H9 (cell line): Measurements from ENCODE around the gene ARL6IP6. TPM values are rescaled to one million over a fixed set of nuclear protein-coding genes. Genes with fewer than 3 reads are reported as not detected.
"Not testable (repeated sequence)": the region's sequence is repeated elsewhere in the genome, so short reads cannot be mapped to it uniquely, and the experiment has no call there.

ENCODE experiments used
- DNase-seq: peaks from one replicate; pipeline ENCODE4 v3.0.0-alpha.2; 2017
- H2AFZ ChIP-seq: one replicate; pipeline ENCODE4 v1.6.1; 2013; ENCODE audit warnings: mild to moderate bottlenecking, low read length, control low read depth, moderate library complexity
- H2AK5ac ChIP-seq: 2 replicates; pipeline ENCODE4 v1.6.1; 2013; ENCODE audit warnings: low read length, control low read depth, mixed read lengths; ENCODE audit not compliant: insufficient read length
- H2BK120ac ChIP-seq: one replicate; pipeline ENCODE4 v1.6.1; 2013; ENCODE audit warnings: low read depth, mild to moderate bottlenecking, low read length, control low read depth, inconsistent platforms; ENCODE audit not compliant: poor library complexity, severe bottlenecking
- H2BK12ac ChIP-seq: 2 replicates; pipeline ENCODE4 v1.6.1; 2013; ENCODE audit warnings: low read length, control low read depth, mixed read lengths, low read depth; ENCODE audit not compliant: insufficient read length
- H2BK15ac ChIP-seq: 2 replicates; pipeline ENCODE4 v1.6.1; 2013; ENCODE audit warnings: low read depth, low read length, control low read depth
- H2BK20ac ChIP-seq: one replicate; pipeline ENCODE4 v1.6.1; 2013; ENCODE audit warnings: low read depth, mild to moderate bottlenecking, low read length, control low read depth, inconsistent platforms; ENCODE audit not compliant: poor library complexity, severe bottlenecking
- H2BK5ac ChIP-seq: 2 replicates; pipeline ENCODE4 v1.6.1; 2013; ENCODE audit warnings: low read length, control low read depth, mixed read lengths; ENCODE audit not compliant: insufficient read length
- H3K14ac ChIP-seq: 2 replicates; pipeline ENCODE4 v1.6.1; 2013; ENCODE audit warnings: low read length, control low read depth; ENCODE audit not compliant: insufficient read depth
- H3K18ac ChIP-seq: 2 replicates; pipeline ENCODE4 v1.6.1; 2013; ENCODE audit warnings: low read depth, mild to moderate bottlenecking, mixed read lengths, low read length, control low read depth; ENCODE audit not compliant: insufficient read length
- H3K23ac ChIP-seq: 2 replicates; pipeline ENCODE4 v1.6.1; 2013; ENCODE audit warnings: low read length, control low read depth, mixed read lengths, low read depth; ENCODE audit not compliant: insufficient read length
- H3K23me2 ChIP-seq: 2 replicates; pipeline ENCODE4 v1.6.1; 2013; ENCODE audit warnings: low read depth, mild to moderate bottlenecking, mixed read lengths, low read length, control low read depth; ENCODE audit not compliant: insufficient read length, poor library complexity, severe bottlenecking
- H3K27ac ChIP-seq: 2 replicates; pipeline ENCODE4 v1.5.1; 2013; ENCODE audit warnings: low read length, control low read depth, mixed read lengths, low read depth; ENCODE audit not compliant: insufficient read length
- H3K27me3 ChIP-seq: 2 replicates; pipeline ENCODE4 v1.6.1; 2013; ENCODE audit warnings: low read length, control low read depth, inconsistent platforms; ENCODE audit not compliant: insufficient read depth
- H3K4ac ChIP-seq: 2 replicates; pipeline ENCODE4 v1.6.1; 2013; ENCODE audit warnings: low read depth, mild to moderate bottlenecking, control low read depth, inconsistent platforms, low read length, moderate library complexity
- H3K4me1 ChIP-seq: 2 replicates; pipeline ENCODE4 v1.6.1; 2013; ENCODE audit warnings: low read length, control low read depth, inconsistent platforms; ENCODE audit not compliant: insufficient read depth
- H3K4me2 ChIP-seq: 2 replicates; pipeline ENCODE4 v1.6.1; 2013; ENCODE audit warnings: low read length, control low read depth, mixed read lengths; ENCODE audit not compliant: insufficient read length, insufficient read depth
- H3K56ac ChIP-seq: 2 replicates; pipeline ENCODE4 v1.6.1; 2013; ENCODE audit warnings: low read depth, mild to moderate bottlenecking, mixed read lengths, low read length, control low read depth; ENCODE audit not compliant: insufficient read length
- H3K79me1 ChIP-seq: 2 replicates; pipeline ENCODE4 v1.6.1; 2013; ENCODE audit warnings: low read depth, mild to moderate bottlenecking, moderate library complexity, low read length, control low read depth, inconsistent platforms; ENCODE audit not compliant: insufficient read depth, poor library complexity, severe bottlenecking
- H3K79me2 ChIP-seq: 2 replicates; pipeline ENCODE4 v1.6.1; 2013; ENCODE audit warnings: low read length, control low read depth, inconsistent platforms; ENCODE audit not compliant: insufficient read depth
- H3K9ac ChIP-seq: 2 replicates; pipeline ENCODE4 v1.6.1; 2013; ENCODE audit warnings: low read length, control low read depth, mixed read lengths; ENCODE audit not compliant: insufficient read length; ENCODE audit errors: extremely low read depth
- H3K9me3 ChIP-seq: one replicate; pipeline ENCODE4 v1.6.1; 2013; ENCODE audit warnings: low read depth, low read length, inconsistent platforms; ENCODE audit not compliant: control insufficient read depth
- H3T11ph ChIP-seq: one replicate; pipeline ENCODE4 v1.6.1; 2013; ENCODE audit warnings: mild to moderate bottlenecking, low read length, control low read depth, inconsistent platforms
- H4K20me1 ChIP-seq: one replicate; pipeline ENCODE4 v1.6.1; 2013; ENCODE audit not compliant: control insufficient read depth, insufficient read length, insufficient read depth
- H4K5ac ChIP-seq: 2 replicates; pipeline ENCODE4 v1.6.1; 2013; ENCODE audit warnings: low read depth, mild to moderate bottlenecking, mixed read lengths, low read length, control low read depth; ENCODE audit not compliant: insufficient read length
- H4K8ac ChIP-seq: replicated peaks from 2 replicates; pipeline ENCODE4 v1.6.1; 2013; ENCODE audit warnings: low read length, control low read depth, mixed read lengths, low read depth; ENCODE audit not compliant: insufficient read length
- H4K91ac ChIP-seq: 2 replicates; pipeline ENCODE4 v1.6.1; 2013; ENCODE audit warnings: low read depth, mild to moderate bottlenecking, moderate library complexity, mixed read lengths, low read length, control low read depth; ENCODE audit not compliant: insufficient read length
- H3K27ac Mint-ChIP-seq, 3 experiments: 2 replicates in 2 of 3; 3 replicates in 1 of 3; pipeline ENCODE4 v1.8.0; 2020 to 2021; ENCODE audit warnings: mixed read lengths in 3 of 3, mild to moderate bottlenecking in 1 of 3, moderate library complexity in 1 of 3
- H3K27me3 Mint-ChIP-seq: 2 replicates; pipeline ENCODE4 v1.8.0; 2021; ENCODE audit warnings: low read depth, mild to moderate bottlenecking, moderate library complexity, mixed read lengths
- H3K36me3 Mint-ChIP-seq, 3 experiments: 2 replicates in 2 of 3; 3 replicates in 1 of 3; pipeline ENCODE4 v1.8.0; 2020 to 2021; ENCODE audit warnings: low read depth in 3 of 3, mixed read lengths in 3 of 3; ENCODE audit not compliant: insufficient read depth in 1 of 3
- H3K4me1 Mint-ChIP-seq, 2 experiments: 2 replicates each; pipeline ENCODE4 v1.8.0; 2020; ENCODE audit warnings: mixed read lengths in 2 of 2
- H3K4me3 Mint-ChIP-seq, 2 experiments: 2 replicates in 1 of 2; 3 replicates in 1 of 2; pipeline ENCODE4 v1.8.0; 2020 to 2021; ENCODE audit warnings: mild to moderate bottlenecking in 2 of 2, mixed read lengths in 2 of 2, moderate library complexity in 1 of 2
- H3K9me3 Mint-ChIP-seq, 2 experiments: 2 replicates in 1 of 2; 3 replicates in 1 of 2; pipeline ENCODE4 v1.8.0; 2020; ENCODE audit warnings: mild to moderate bottlenecking in 2 of 2, mixed read lengths in 2 of 2, moderate library complexity in 1 of 2
- WGBS: extraction: QIAGEN DNeasy Blood & Tissue Kit; methylation state at CpG from one replicate; pipeline ENCODE4 v1.1.7; 2013; ENCODE audit warnings: missing lambda C conversion rate, low lambda C conversion rate, mixed read lengths; ENCODE audit not compliant: insufficient read length; ENCODE audit errors: extremely low coverage; 5-methylcytosine and 5-hydroxymethylcytosine counted together
- total RNA-seq: library from RNA; stranded (reverse); gene quantifications from 2 replicates; pipeline ENCODE4 v1.2.1, GENCODE V29; 2021
- TF ChIP-seq, protein P1 (sequence below): fragments of 200-600 bp; sonication (generic); conservative IDR thresholded peaks from 3 replicates; pipeline ENCODE4 v1.8.0; 2021; ENCODE audit warnings: antibody characterized with exemption, mild to moderate bottlenecking

ARL6IP6 gene
- total RNA-seq, 1 experiment from 2014 or later, result 27.3 TPM

DNA sequence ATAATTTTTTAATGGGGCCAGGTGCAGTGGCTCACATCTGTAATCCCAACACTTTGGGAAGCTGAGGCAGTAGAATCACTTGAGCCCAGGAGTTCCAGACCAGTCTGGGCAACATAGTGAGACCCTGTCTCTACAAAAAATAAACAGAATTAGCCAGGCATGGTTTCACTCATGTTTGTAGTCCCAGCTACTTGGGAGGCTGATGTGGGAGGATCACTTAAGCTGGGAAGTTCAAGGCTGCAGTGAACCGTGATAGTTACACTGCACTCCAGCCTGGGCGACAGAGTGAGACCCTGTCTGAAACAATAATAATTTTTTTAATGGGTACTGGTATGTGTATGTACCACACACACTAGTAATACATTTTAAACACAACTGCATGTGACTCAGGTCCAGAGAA lies 2.4 kb downstream of the ARL6IP6 start:
- Mint-ChIP-seq H3K4me3 (peak overlapping the region; percentile 97 to 99; a peak in 4 of 5 replicates), H3K27ac (no peak overlapping the region)
- peaks cover 21% of the 10 kb centered on the region; the same call in 1 of the 2 replicates for H3K79me2 ChIP-seq

DNA sequence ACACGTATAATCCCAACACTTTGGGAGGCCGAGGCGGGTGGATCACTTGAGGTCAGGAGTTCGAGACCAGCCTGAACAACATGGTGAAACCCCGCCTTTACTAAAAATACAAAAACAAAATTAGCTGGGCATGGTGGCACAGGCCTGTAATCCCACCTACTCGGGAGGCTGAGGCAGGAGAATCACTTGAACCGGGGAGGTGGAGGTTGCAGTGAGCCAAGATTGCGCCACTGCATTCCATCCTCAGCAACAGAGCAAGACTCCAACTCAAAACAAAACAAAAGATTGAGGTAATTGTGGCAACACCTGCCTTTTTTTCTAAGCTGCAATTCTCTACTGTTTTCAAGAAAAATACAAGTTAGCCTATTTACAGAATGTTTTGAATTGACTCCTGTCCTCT lies 4.2 kb downstream of the ARL6IP6 start:
- not testable (repeated sequence) for H3K27me3 ChIP-seq, H3T11ph ChIP-seq, H3K9ac ChIP-seq, H3K9me3 ChIP-seq, H3K79me1 ChIP-seq, H3K4me2 ChIP-seq, H4K5ac ChIP-seq, H3K23me2 ChIP-seq, H3K4me3 Mint-ChIP-seq, H2BK15ac ChIP-seq, H2AFZ ChIP-seq, H3K9me3 Mint-ChIP-seq, H4K91ac ChIP-seq, H4K20me1 ChIP-seq, H4K8ac ChIP-seq, H3K23ac ChIP-seq, H2BK12ac ChIP-seq, H3K56ac ChIP-seq, H3K4ac ChIP-seq, H3K27me3 Mint-ChIP-seq, H2BK20ac ChIP-seq, H2BK120ac ChIP-seq, DNase-seq, H3K27ac ChIP-seq, H3K4me1 ChIP-seq, H3K18ac ChIP-seq, H2BK5ac ChIP-seq, H3K79me2 ChIP-seq, H3K14ac ChIP-seq, H2AK5ac ChIP-seq
- peaks cover 4 to 27% (median 22%) of the 10 kb centered on the region in 3 experiments for H3K36me3 Mint-ChIP-seq
- peaks cover 17 to 20% of the 10 kb centered on the region in 2 experiments for H3K4me1 Mint-ChIP-seq
- peak overlapping the region in 1 of 3 experiments; percentile 74; a peak in 2 of 7 replicates for H3K27ac Mint-ChIP-seq
- WGBS, result no CpG with 5 or more reads among the region's 8 CpGs

More for the DNA sequence above, 2.4 kb downstream of the ARL6IP6 start:
- WGBS, result no CpG with 5 or more reads among the region's 2 CpGs
- Histone ChIP-seq H3K9me3 (no peaks in the 10 kb centered on the region), H2BK20ac (no peak overlapping the region), H3K79me1 (no peaks in the 10 kb centered on the region), H3K18ac (no peak overlapping the region), H3K14ac (no peak overlapping the region), H3K56ac (no peak overlapping the region), H2BK120ac (no peak overlapping the region), H2AK5ac (no peak overlapping the region), H4K8ac (no peak overlapping the region), H4K5ac (no peak overlapping the region), H2BK15ac (no peak overlapping the region), H2BK5ac (no peak overlapping the region), H4K91ac (no peak overlapping the region), H3K4me1 (no peaks in the 10 kb centered on the region; the same call in 1 of the 2 replicates), H3T11ph (no peak overlapping the region), H4K20me1 (no peaks in the 10 kb centered on the region), H3K27ac (no peak overlapping the region), H2AFZ (no peak overlapping the region), H3K23ac (no peak overlapping the region), H3K4me2 (no peak overlapping the region), H3K27me3 (no peaks in the 10 kb centered on the region), H3K23me2 (no peaks in the 10 kb centered on the region), H3K4ac (no peak overlapping the region), H2BK12ac (no peak overlapping the region), H3K9ac (no peak overlapping the region)
- DNase-seq, result no peak
- Mint-ChIP-seq H3K27me3 (no peaks in the 10 kb centered on the region), H3K36me3 (peaks cover 5 to 27% (median 27%) of the 10 kb centered on the region in 3 experiments), H3K9me3 (no peaks in the 10 kb centered on the region; a peak in 3 of 5 replicates), H3K4me1 (peaks cover 19 to 21% of the 10 kb centered on the region in 2 experiments)
- TF ChIP-seq, protein P1, sequence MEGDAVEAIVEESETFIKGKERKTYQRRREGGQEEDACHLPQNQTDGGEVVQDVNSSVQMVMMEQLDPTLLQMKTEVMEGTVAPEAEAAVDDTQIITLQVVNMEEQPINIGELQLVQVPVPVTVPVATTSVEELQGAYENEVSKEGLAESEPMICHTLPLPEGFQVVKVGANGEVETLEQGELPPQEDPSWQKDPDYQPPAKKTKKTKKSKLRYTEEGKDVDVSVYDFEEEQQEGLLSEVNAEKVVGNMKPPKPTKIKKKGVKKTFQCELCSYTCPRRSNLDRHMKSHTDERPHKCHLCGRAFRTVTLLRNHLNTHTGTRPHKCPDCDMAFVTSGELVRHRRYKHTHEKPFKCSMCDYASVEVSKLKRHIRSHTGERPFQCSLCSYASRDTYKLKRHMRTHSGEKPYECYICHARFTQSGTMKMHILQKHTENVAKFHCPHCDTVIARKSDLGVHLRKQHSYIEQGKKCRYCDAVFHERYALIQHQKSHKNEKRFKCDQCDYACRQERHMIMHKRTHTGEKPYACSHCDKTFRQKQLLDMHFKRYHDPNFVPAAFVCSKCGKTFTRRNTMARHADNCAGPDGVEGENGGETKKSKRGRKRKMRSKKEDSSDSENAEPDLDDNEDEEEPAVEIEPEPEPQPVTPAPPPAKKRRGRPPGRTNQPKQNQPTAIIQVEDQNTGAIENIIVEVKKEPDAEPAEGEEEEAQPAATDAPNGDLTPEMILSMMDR, result no peak
